ENCODE measurements around the gene WWOX. TPM values are rescaled to one million over a fixed set of nuclear protein-coding genes. Genes with fewer than 3 reads are reported as not detected.

The WWOX gene
- total and polyA plus RNA-seq, 2 experiments from 2014 or later = 22.1 to 123 TPM

GRCh38 chr16:78205506-78205905 lies 106.1 kb downstream of the WWOX start:
- no peak for TF ChIP-seq CTCF (IDR thresholded peaks at IDR 0.05; ENCODE audit: low read depth, low read length)
- H3K27ac ChIP-seq = no peak overlapping the region
- no peaks in the 10 kb centered on the region for H3K27me3 ChIP-seq
- H3K9me3 ChIP-seq (ENCODE audit: low read depth) = no peaks in the 10 kb centered on the region
- H3K36me3 ChIP-seq = no peaks in the 10 kb centered on the region
- no peaks in the 10 kb centered on the region for H3K4me1 ChIP-seq (ENCODE audit: low read depth)
- DNase-seq (ENCODE audit: low read depth in 1 of 2, low spot score in 1 of 2) = no peak
- H3K4me3 ChIP-seq = no peak overlapping the region

DNA sequence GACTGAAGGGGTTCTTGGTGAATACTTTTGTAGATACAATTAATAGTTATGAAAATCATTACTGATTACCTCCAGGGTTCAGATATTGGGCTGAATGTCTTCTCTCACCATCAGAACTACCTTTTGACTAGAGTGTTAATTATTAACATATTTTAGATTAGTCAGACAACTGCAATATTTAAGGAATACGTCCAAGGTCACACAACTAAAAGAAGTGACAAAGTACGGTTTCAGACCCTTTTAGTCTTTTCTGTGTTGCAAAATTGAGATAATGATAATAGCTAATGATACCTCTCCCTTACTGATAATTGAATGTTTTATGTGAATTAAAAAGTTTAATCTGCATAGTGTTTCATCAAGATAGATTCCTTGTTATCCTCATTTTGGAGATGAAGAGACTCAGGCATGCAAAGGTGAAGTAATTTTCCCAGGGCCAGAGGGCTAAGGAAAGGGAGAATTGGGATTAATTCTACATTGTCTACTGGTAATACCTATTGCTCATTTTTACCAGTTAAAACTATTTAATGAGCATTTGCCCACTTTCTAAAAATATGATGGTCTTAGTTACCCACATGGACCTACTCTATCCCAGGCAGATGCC lies 107.3 kb downstream of the WWOX start:
- Histone ChIP-seq H3K4me1 (ENCODE audit: low read depth) (no peaks in the 10 kb centered on the region), H3K27me3 (no peaks in the 10 kb centered on the region), H3K27ac (no peak overlapping the region), H3K4me3 (no peak overlapping the region), H3K9me3 (ENCODE audit: low read depth) (no peaks in the 10 kb centered on the region), H3K36me3 (no peaks in the 10 kb centered on the region)
- no peak for TF ChIP-seq CTCF (IDR thresholded peaks at IDR 0.05; ENCODE audit: low read depth, low read length)
- DNase-seq (ENCODE audit: low read depth in 1 of 2, low spot score in 1 of 2) = no peak

DNA sequence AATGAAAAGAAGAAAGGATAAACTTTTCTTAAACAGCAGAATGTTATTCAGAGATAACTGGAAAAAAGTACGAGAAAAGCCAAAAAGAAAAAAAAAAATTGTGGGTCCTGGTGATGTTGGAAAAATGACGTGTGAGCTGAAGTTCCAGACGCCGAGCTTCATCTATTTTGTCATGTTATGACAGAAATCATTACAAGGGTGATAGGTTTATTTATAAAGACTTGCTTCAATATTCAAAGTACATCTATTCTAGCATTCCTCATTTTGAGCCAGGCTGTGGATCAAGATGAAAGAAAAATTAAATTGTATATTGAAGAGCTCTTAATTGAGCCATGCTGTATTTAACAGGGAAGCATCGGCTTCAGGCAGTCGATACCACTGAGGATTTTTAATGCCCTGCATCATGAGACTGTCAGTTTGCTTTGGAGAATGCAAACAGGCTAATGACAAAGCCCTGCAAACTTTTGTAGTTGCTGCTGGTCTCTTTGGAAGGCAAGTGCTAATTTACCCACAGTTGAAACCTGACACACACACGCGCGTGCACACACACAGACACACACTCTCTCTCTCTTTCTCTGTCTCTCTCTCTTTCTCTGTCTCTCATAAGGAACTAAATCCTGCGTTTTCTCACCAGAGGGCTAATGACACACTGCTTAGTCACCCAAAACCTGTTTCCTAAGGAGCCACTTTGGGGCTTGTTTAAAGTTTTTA lies 110.7 kb downstream of the WWOX start:
- Histone ChIP-seq H3K27me3 (no peaks in the 10 kb centered on the region), H3K9me3 (ENCODE audit: low read depth) (no peaks in the 10 kb centered on the region), H3K4me1 (ENCODE audit: low read depth) (no peaks in the 10 kb centered on the region), H3K27ac (no peak overlapping the region), H3K36me3 (no peaks in the 10 kb centered on the region), H3K4me3 (no peak overlapping the region)
- DNase-seq (ENCODE audit: low read depth in 1 of 2, low spot score in 1 of 2) = no peak
- no peak for TF ChIP-seq CTCF (IDR thresholded peaks at IDR 0.05; ENCODE audit: low read depth, low read length)

- no peak for TF ChIP-seq CTCF (IDR thresholded peaks at IDR 0.05; ENCODE audit: low read depth, low read length)
- H3K4me3 ChIP-seq = no peak overlapping the region
- H3K27me3 ChIP-seq = no peaks in the 10 kb centered on the region
- no peak overlapping the region for H3K27ac ChIP-seq
- no peaks in the 10 kb centered on the region for H3K36me3 ChIP-seq
- DNase-seq (ENCODE audit: low read depth in 1 of 2, low spot score in 1 of 2) = no peak
- no peaks in the 10 kb centered on the region for H3K4me1 ChIP-seq (ENCODE audit: low read depth)
- H3K9me3 ChIP-seq (ENCODE audit: low read depth) = no peaks in the 10 kb centered on the region
These were observed 111.7 kb downstream of the WWOX start for GRCh38 chr16:78211020-78211599.

GRCh38 chr16:78211946-78212345 lies 112.5 kb downstream of the WWOX start:
- H3K27ac ChIP-seq = no peak overlapping the region

More at GRCh38 chr16:78211946-78212345, 112.5 kb downstream of the WWOX start:
- Histone ChIP-seq H3K9me3 (ENCODE audit: low read depth) (no peaks in the 10 kb centered on the region), H3K27me3 (no peaks in the 10 kb centered on the region), H3K4me1 (ENCODE audit: low read depth) (no peaks in the 10 kb centered on the region), H3K36me3 (no peaks in the 10 kb centered on the region), H3K4me3 (no peak overlapping the region)
- DNase-seq (ENCODE audit: low read depth in 1 of 2, low spot score in 1 of 2) = no peak
- TF ChIP-seq CTCF (IDR thresholded peaks at IDR 0.05; ENCODE audit: low read depth, low read length) = no peak
